Fibroblast of lung (primary cell): ENCODE results near the gene GOLGA3.

Source experiments
- CTCF ChIP-seq, 2 donors: IDR thresholded peaks in 1 of 2; conservative IDR thresholded peaks in 1 of 2; 1 replicate in 1 of 2; 2 replicates in 1 of 2; pipeline ENCODE4 v1.5.1; 2011 to 2012; ENCODE audit warnings: low read length in 2 of 2, control low read depth in 1 of 2, inconsistent platforms in 1 of 2, low read depth in 1 of 2, mild to moderate bottlenecking in 1 of 2
- EZH2 ChIP-seq: IDR thresholded peaks from 2 replicates; pipeline ENCODE4 v1.5.1; 2012; ENCODE audit warnings: low read length, control low read depth, mild to moderate bottlenecking; ENCODE audit errors: missing control alignments

- TF ChIP-seq CTCF (conservative IDR thresholded peaks at IDR 0.05 in 1 of 2, IDR thresholded peaks at IDR 0.05 in 1 of 2; ENCODE audit: low read depth in 1 of 2, low read length in 2 of 2) (no peak), EZH2 (no peak)
Measured at GRCh38 chr12:132754160-132754932, 74.3 kb downstream of the GOLGA3 start.
